ENCODE results near the gene MTA3.

The MTA3 gene

GRCh38 chr2:42775186-42775585 is 206.8 kb downstream of the MTA3 start:
- Histone ChIP-seq H3K27me3 (ENCODE audit: insufficient read depth, low read length) (no peaks in the 10 kb centered on the region), H3K27ac (ENCODE audit: low read depth, low read length, poor library complexity, severe bottlenecking) (peak overlapping the region; percentile 67), H3K79me2 (ENCODE audit: insufficient read depth, low read length) (no peaks in the 10 kb centered on the region), H3K4me3 (ENCODE audit: low read depth, low read length, poor library complexity, severe bottlenecking) (no peak overlapping the region), H3K9me3 (ENCODE audit: low read length) (0 out of 2 replicates have a peak, but pooled peaks cover 2% of the 10 kb centered on the region), H2AFZ (ENCODE audit: low read length) (no peak overlapping the region), H3F3A (ENCODE audit: insufficient read depth, low read length) (no peaks in the 10 kb centered on the region), H3K9me2 (ENCODE audit: low read depth, low read length) (no peaks in the 10 kb centered on the region), H3K4me2 (ENCODE audit: low read length) (peak overlapping the region; percentile 42), H3K36me3 (ENCODE audit: insufficient read depth, low read length) (no peaks in the 10 kb centered on the region), H3K9ac (ENCODE audit: low read length) (0 out of 2 replicates have a peak overlapping the region, but pooled peaks have one; percentile 4), H4K20me1 (ENCODE audit: insufficient read depth, low read length) (no peaks in the 10 kb centered on the region), H3K4me1 (ENCODE audit: insufficient read depth, low read length, severe bottlenecking) (peaks cover 22% of the 10 kb centered on the region)
- no peak for TF ChIP-seq CTCF (IDR thresholded peaks at IDR 0.05; ENCODE audit: low read length)
- TF ChIP-seq EZH2 (IDR thresholded peaks at IDR 0.05; ENCODE audit: borderline replicate concordance, low read length) = no peak

DNA sequence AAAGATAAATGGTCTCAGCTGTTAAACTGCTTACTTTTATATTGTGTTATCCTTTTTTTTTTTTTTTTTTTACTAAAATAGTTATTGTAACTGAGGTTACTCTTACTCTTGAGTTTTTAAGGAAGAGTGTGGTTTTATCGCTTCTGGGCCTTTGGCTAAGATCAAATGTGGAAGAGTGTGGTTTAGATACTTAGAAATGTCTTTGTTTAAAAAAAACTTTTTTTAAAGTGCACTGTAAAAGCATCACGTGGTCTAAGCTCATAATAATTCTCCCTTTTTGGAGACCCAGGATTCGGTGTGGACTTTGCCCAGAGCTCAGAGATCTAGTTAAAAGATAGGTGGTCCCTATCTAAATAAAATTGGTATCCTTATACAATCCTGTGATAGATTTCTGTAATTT is 207.4 kb downstream of the MTA3 start:
- Histone ChIP-seq H3K27me3 (ENCODE audit: insufficient read depth, low read length) (no peaks in the 10 kb centered on the region), H3K36me3 (ENCODE audit: insufficient read depth, low read length) (no peaks in the 10 kb centered on the region), H3K9me2 (ENCODE audit: low read depth, low read length) (no peaks in the 10 kb centered on the region), H2AFZ (ENCODE audit: low read length) (0 out of 2 replicates have a peak overlapping the region, but pooled peaks have one; percentile 74), H3K9me3 (ENCODE audit: low read length) (0 out of 2 replicates have a peak, but pooled peaks cover 2% of the 10 kb centered on the region), H3K4me3 (ENCODE audit: low read depth, low read length, poor library complexity, severe bottlenecking) (no peak overlapping the region), H3K4me1 (ENCODE audit: insufficient read depth, low read length, severe bottlenecking) (peaks cover 16% of the 10 kb centered on the region), H3F3A (ENCODE audit: insufficient read depth, low read length) (no peaks in the 10 kb centered on the region), H4K20me1 (ENCODE audit: insufficient read depth, low read length) (no peaks in the 10 kb centered on the region), H3K9ac (ENCODE audit: low read length) (0 out of 2 replicates have a peak overlapping the region, but pooled peaks have one; percentile 4), H3K27ac (ENCODE audit: low read depth, low read length, poor library complexity, severe bottlenecking) (peak overlapping the region; percentile 67), H3K79me2 (ENCODE audit: insufficient read depth, low read length) (no peaks in the 10 kb centered on the region), H3K4me2 (ENCODE audit: low read length) (peak overlapping the region; percentile 42)
- TF ChIP-seq EZH2 (IDR thresholded peaks at IDR 0.05; ENCODE audit: borderline replicate concordance, low read length) (no peak), CTCF (IDR thresholded peaks at IDR 0.05; ENCODE audit: low read length) (no peak)

DNA sequence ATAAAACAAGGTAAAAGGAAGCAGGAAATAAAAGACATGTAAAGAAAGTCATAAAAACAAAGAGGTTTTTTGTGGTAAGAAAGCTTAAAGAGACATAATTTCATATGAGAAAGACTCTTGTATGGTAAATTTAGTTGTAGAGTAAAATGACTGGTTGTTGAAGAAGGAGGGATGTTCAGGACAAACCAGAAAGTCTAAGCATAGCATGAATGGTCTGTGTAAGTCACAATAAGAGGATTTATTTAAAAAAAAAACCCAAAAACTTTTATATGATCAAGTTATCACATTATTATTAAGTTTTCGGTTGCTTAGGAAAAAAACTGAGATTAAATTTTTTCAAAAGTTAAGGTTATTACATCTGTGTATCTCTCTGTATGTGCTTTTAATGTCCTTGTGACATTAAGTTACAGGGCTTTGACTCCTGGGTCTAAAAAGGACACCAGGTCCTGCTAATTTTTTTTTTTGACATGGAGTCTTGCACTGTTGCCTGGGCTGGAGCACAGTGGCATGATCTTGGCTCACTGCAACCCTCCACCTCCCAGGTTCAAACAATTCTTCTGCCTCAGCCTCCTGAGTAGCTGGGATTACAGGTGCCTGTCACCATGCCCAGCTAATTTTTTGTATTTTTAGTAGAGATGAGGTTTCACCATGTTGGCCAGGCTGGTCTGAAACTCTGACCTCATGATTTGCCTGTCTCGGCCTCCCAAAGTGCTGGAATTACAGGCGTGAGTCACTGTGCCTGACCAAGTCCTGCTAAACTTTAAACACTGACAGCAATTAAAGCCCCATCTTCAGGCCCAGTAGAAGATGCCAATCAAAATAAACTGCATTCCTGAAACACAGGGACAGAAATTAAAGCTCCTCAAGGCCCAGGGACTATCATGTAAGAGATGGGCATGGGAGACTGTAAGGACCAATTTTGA is 209.7 kb downstream of the MTA3 start:
- no peaks in the 10 kb centered on the region for H3K36me3 ChIP-seq (ENCODE audit: insufficient read depth, low read length)
- no peaks in the 10 kb centered on the region for H3K9me2 ChIP-seq (ENCODE audit: low read depth, low read length)
- no peaks in the 10 kb centered on the region for H3F3A ChIP-seq (ENCODE audit: insufficient read depth, low read length)
- no peak overlapping the region for H3K4me2 ChIP-seq (ENCODE audit: low read length)
- TF ChIP-seq CTCF (IDR thresholded peaks at IDR 0.05; ENCODE audit: low read length) (no peak), EZH2 (IDR thresholded peaks at IDR 0.05; ENCODE audit: borderline replicate concordance, low read length) (no peak)
- H2AFZ ChIP-seq (ENCODE audit: low read length) = no peak overlapping the region
- no peaks in the 10 kb centered on the region for H3K27me3 ChIP-seq (ENCODE audit: insufficient read depth, low read length)
- H3K9me3 ChIP-seq (ENCODE audit: low read length) = 0 out of 2 replicates have a peak, but pooled peaks cover 5% of the 10 kb centered on the region
- no peak overlapping the region for H3K27ac ChIP-seq (ENCODE audit: low read depth, low read length, poor library complexity, severe bottlenecking)
- no peak overlapping the region for H3K4me3 ChIP-seq (ENCODE audit: low read depth, low read length, poor library complexity, severe bottlenecking)
- peaks cover 15% of the 10 kb centered on the region for H3K4me1 ChIP-seq (ENCODE audit: insufficient read depth, low read length, severe bottlenecking)
- no peak overlapping the region for H3K9ac ChIP-seq (ENCODE audit: low read length)
- no peaks in the 10 kb centered on the region for H3K79me2 ChIP-seq (ENCODE audit: insufficient read depth, low read length)
- H4K20me1 ChIP-seq (ENCODE audit: insufficient read depth, low read length) = no peaks in the 10 kb centered on the region

Data from OCI-LY1 (cell line).